SH-SY5Y (cell line): Measurements from ENCODE around the gene PADI4.

Experiments used
- GATA2 ChIP-seq: IDR thresholded peaks from 2 replicates; pipeline ENCODE4 v1.6.1; 2011; ENCODE audit warnings: mild to moderate bottlenecking, low read depth, low read length
- GATA3 ChIP-seq: IDR thresholded peaks from 2 replicates; pipeline ENCODE4 v1.6.1; 2011; ENCODE audit warnings: low read depth, mild to moderate bottlenecking, low read length, moderate library complexity

Gene PADI4

DNA sequence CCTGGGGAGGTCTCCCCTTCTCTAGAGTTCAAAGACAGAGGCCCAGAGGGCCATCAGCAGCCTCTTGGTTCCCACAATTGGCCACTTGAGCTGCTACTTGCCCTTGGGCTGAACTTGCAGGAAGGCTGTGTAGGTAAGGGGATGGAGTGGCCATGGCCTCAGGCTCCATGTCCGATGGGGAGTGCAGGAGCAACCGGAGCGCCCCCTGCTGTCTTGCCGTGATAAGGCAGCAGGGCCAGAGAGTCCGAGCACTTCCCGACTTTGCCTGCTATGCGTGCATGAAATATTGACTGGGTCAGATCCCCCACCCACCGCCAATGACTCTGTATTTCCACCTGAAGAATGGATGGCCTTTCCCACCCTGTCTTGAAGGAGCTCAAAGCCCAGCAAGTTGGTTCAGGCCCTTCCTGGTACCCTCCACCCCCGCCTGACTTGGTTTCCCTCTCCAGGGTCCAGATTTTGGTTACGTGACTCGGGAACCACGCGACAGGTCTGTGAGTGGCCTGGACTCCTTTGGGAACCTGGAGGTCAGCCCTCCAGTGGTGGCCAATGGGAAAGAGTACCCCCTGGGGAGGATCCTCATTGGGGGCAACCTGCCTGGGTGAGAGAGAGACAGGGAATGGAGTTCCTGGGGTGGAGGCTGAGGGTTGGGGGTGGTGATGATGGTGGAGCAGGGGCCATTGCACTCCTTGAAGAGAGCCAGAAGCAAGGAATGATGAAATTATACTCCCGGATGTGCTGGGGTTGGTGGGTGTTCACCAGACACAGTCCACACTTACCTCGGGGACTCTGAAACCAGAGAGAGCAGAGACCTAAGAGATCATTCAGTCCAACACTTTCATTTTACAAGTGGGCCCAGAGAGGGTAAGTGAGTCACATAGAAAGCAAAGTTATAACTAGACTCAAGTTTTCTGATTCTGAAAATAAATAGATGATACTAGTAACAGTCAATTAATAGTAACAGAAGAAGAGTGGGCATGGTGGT lies 33.5 kb upstream of the PADI4 start:
- TF ChIP-seq GATA3 (no peak), GATA2 (no peak)

DNA sequence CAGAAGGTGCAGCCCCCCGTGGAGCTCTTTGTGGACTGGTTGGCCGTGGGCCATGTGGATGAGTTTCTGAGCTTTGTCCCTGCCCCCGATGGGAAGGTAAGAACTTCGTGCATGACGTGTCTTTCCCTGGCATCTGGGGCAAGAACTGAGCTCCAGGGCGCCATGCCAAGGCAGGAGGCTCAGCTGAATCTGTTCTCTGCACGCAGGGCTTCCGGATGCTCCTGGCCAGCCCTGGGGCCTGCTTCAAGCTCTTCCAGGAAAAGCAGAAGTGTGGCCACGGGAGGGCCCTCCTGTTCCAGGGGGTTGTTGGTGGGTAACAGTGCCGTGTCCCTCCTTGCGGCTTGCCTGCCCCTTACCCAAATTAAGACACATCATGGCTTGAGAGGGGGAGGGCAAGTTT lies 31.4 kb upstream of the PADI4 start:
- TF ChIP-seq GATA2 (no peak), GATA3 (no peak)

DNA sequence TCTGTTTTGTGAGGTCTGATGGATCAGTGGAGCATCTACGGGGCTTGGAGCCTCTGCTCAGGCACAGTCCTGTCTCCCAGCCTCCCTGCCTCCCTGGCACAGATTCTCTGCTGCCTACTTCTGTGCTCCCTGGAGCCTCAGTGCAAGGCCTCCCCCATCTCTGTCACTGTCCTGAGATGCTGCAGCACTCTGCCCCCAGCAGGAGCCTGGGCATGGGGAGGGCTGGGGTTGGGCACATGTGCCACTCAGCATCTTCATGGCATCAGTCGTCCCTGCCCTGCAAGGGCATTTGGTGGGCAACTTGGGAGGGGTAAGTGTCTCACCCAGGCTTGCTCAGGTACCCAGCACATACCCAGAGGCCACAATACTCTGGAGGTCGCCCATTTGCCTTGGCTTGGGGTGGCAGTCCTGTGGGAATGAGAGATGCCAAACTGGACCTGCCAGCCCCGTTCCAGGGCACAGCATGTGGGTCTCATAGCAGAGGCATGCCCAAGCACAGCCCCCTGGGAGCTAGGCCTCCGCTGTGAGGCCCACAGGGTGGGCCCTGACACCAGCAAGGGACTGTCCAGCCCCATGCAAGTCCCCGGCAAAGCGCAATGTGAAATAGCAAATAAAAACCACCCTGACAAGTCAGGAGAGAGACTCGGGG lies 30.4 kb upstream of the PADI4 start:
- no peak for TF ChIP-seq GATA2
- no peak for TF ChIP-seq GATA3

DNA sequence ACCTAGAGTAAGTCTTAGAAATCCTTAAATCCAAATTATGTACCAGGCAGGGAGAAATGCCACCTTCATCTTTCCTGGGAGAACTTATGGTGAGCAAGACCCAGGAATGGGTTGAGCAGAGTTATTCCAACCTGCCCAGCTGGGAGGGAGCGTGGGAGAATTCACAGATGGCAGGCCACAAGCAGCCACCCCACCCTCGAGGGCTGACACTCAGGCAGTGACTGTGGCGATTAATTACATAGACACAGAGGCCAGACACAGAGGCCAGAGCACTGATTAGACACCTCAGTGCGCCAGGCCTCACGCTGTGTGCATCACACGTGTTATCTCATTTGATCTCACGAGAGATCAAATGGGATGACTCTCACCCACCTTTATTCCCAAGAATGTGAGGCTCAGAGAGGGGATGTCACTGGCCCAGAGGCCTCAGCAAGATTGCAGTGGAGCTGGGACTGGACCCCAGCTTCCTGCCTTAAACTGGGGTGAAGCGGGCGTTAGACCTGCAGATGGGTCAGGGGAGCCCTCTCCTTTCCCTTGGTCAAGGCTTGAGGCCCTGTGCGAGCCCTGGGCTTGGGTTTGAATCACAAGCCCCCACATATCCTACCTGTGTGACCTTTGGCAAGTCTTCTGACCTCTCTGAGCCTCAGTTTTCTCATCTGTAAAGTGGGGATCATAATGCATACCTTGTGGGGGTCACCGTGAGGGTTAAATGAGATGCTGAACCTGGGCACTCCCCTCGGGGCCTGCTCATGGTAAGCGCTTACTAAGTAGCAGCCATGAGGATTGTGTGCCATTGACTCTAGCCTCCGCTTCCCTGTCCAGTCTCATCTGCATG lies 28.8 kb upstream of the PADI4 start:
- TF ChIP-seq GATA3 (no peak), GATA2 (no peak)

DNA sequence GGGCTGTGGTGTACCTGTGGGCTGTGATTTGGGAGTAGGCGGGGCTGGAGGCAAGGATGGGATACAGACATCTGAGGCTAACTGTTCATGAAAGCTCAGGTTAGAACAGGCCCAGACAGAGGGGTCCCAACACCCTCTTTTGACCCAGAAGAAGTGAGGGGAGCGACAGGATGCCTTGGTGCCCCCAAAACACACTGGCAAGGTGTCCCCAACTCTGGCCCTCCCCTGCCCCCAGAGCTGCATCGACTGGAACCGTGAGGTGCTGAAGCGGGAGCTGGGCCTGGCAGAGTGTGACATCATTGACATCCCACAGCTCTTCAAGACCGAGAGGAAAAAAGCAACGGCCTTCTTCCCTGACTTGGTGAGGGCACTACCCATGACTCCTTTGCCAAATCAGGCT lies 27.6 kb upstream of the PADI4 start:
- TF ChIP-seq GATA3: no peak
- TF ChIP-seq GATA2: no peak

DNA sequence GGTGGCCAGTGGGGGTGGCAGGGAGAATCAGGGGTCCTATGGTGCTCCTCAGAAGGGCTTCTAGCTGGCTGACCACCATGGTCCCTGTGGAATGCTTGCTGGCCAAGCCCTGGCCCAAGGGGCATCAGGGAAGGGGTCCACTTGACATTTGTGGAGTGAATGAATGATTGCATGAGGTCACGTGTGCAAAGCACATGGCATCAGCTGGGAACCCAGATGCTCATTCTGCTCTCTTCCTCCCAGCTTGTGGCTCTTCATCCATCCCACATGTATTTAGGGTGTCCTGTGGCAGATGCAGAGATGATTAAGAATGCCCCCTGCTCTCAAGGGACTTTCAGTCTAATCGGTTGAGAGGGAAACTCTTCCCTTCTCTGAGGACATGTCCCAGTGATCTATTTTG lies 27.1 kb upstream of the PADI4 start:
- TF ChIP-seq GATA2 (no peak), GATA3 (no peak)

DNA sequence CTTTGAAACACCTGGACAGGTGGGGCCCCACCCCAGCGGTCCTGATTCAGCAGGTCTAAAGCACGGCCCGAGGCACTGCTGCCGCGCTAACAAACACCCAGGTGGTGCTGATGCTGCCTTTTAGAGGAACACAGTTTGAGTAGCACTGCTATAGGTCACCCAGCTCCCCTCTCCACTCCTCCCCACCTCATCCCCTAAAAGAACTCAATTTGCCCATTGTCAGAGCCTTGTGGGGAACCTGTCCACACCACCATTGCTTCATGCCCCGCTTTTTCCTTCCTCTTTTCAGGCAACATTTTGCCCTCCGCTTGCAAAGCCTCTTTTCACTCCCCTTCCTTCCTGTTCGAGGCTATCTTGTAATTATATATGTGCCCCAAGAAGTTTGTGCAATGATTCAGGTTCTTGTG lies 26.2 kb upstream of the PADI4 start:
- TF ChIP-seq GATA3 (no peak), GATA2 (no peak)

DNA sequence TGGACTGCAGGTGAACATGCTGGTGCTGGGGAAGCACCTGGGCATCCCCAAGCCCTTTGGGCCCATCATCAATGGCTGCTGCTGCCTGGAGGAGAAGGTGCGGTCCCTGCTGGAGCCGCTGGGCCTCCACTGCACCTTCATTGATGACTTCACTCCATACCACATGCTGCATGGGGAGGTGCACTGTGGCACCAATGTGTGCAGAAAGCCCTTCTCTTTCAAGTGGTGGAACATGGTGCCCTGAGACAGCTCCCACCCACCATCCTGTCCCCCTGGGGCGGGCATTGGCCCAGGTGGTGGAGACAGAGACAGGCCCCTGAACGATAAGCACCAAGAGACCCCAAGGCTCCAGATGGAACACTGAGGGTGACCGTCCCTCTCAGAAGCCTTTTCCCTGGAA lies 25.2 kb upstream of the PADI4 start:
- TF ChIP-seq GATA3: no peak
- no peak for TF ChIP-seq GATA2

DNA sequence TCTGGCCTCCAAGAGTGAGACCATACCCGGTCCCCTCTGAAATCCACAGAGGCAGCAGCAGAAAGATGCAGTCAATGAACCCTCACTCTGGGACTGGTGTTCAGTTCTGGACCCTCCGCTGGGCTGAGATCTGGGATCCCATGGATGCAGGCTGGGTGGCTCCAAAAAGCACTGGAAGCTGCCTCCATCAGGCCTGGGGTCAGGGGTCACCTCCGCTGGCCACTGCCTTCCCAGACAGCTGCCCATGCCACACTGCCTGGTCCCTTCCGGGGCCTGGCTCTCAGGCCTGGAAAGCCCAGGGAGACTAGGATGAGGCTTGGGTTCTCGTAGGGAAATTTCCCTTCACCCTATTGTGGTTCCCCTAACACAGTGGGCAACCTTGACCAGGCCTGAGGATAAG lies 21.4 kb upstream of the PADI4 start:
- TF ChIP-seq GATA2: no peak
- TF ChIP-seq GATA3: no peak

DNA sequence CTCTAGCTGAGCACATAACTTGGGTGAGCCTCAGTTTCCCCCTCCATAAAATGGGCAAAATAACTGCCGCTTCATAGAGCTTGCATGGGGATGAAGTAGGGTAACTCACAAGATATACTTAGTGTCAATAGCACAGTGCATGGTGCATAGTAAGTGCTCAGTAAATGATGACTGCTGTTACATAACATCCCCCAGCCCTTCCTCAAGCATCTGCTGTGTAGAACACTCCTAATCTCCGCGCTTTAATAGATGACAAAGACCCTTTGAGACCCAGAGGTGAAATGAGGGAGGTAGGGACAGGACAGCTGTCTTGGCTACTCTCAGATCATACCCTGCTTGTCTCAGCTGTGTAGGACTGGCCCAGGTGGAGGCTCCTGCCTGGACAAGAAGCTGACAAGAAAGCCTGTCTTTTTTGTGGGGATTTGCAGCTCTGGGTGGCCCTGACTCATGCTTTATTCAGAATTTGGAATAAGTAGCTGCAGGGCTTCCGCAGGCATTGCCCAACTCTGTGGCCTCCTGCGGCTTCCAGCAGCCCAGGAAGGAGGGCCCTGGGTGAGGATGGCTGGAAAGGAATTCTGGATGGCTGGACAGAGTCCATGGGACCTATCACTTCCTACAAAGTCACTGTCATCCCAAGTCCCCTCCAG lies 20.7 kb upstream of the PADI4 start:
- TF ChIP-seq GATA3 (no peak), GATA2 (no peak)

DNA sequence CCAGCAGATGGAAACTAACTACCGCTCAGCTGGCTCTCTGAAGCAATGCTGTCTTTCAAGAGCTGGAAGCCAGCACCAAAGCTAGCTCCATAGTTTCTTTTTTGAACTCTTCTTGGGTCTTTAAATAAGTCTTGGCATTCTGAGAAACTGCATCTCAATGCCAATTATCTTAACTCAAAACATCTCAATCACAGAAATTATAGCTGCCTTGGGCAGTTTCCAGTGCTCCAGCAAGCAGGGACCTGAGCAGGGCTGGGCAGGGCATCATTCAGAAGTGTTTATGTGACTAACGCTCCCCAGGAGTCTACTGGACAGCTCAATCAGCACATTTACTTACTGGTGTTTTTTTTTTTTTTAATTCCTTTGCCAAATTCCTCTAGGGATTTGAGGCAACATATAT lies 18.3 kb upstream of the PADI4 start:
- TF ChIP-seq GATA2 (no peak), GATA3 (no peak)

DNA sequence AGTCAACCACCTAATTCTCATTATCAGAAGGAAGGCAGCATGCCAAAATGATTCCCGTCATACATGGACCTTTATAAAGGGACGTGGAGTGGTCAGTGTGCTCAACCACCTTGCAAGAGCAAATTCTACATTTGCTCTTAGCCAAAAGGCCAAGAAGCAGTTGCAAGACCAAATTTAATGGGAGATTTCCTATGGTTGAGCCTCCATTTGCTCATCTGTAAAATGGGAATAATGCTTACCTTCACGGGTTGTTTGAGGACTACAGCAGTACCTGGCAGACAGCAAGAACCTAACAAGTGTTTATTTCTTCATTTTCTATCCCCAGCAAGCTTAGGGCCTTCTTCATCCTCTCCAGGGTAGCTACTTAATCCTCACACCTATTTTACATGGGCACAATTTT lies 17.4 kb upstream of the PADI4 start:
- TF ChIP-seq GATA2 (no peak), GATA3 (no peak)

DNA sequence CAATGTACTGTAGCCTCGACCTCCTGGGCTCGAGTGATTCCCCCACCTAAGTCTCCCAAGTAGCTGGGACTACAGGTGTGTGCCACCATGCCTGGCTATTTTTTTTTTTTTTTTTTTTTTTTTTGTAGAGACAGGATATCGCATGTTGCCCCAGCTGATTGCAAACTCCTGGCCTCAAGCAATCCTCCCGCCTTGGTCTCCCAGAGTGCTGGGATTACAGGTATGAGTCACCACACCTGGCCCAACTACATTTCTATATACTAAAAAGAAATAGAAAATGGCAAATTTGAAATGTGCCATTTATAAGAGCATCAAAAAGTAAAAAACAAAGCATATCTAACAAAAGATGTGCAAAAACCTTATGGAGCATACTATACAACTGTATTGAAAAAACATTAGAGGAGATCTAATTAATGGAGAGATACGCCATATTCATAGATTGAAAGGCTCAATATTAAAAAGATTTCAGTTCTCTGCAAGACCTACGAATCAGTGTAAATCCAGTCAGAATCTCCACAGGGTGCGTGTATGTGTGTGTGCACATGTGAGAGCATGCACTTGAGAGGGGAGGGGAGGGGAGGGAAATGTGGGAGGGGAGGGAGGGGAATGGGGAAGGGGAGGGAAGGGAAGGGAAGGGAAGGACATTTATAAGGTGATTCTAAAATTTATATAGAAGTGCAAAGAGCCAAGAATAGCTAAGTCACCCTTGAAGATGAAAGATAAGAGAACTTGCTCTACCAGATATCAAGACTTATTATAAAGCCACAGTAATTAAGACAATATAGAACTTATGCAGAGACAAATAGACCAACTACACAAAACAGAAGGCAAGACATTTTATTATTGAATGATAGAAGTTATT lies 15.5 kb upstream of the PADI4 start:
- TF ChIP-seq GATA3: no peak
- no peak for TF ChIP-seq GATA2
